ENCODE data around the gene KCNJ6.

The KCNJ6 gene

GRCh38 chr21:37711836-37712568 lies 204.3 kb downstream of the KCNJ6 start:
- DNase-seq, result peak; percentile 86

GRCh38 chr21:37711286-37711829 lies 204.9 kb downstream of the KCNJ6 start:
- peak; percentile 99 for DNase-seq

- peak; percentile 93 for DNase-seq
These were observed 205.5 kb downstream of the KCNJ6 start for GRCh38 chr21:37710546-37711285.

GRCh38 chr21:37704751-37705150 lies 211.5 kb downstream of the KCNJ6 start:
- DNase-seq, result peak; percentile 30

- DNase-seq, result no peak
These were observed 214.0 kb downstream of the KCNJ6 start for GRCh38 chr21:37702241-37702640.

- peak; percentile 96 for DNase-seq
These were observed 215.5 kb downstream of the KCNJ6 start for GRCh38 chr21:37700641-37701202.

- DNase-seq, result peak; percentile 56
These were observed 217.1 kb downstream of the KCNJ6 start for GRCh38 chr21:37699024-37699775.

GRCh38 chr21:37696936-37697335 lies 219.3 kb downstream of the KCNJ6 start:
- no peak for DNase-seq

GRCh38 chr21:37695111-37695510 lies 221.1 kb downstream of the KCNJ6 start:
- no peak for DNase-seq

- no peak for DNase-seq
These were observed 227.2 kb downstream of the KCNJ6 start for GRCh38 chr21:37688952-37689659.

GRCh38 chr21:37686991-37687810 lies 229.1 kb downstream of the KCNJ6 start:
- DNase-seq, result no peak

- no peak for DNase-seq
These were observed 231.7 kb downstream of the KCNJ6 start for GRCh38 chr21:37684547-37684946.

- no peak for DNase-seq
These were observed 232.2 kb downstream of the KCNJ6 start for GRCh38 chr21:37684115-37684493.

- no peak for DNase-seq
These were observed 232.7 kb downstream of the KCNJ6 start for GRCh38 chr21:37683396-37684114.

GRCh38 chr21:37682966-37683365 lies 233.3 kb downstream of the KCNJ6 start:
- no peak for DNase-seq

GRCh38 chr21:37677006-37677405 lies 239.3 kb downstream of the KCNJ6 start:
- no peak for DNase-seq

- DNase-seq, result peak; percentile 70
These were observed 241.0 kb downstream of the KCNJ6 start for GRCh38 chr21:37675202-37675801.

- DNase-seq, result no peak
These were observed 242.3 kb downstream of the KCNJ6 start for GRCh38 chr21:37673801-37674575.

GRCh38 chr21:37671381-37671780 lies 244.9 kb downstream of the KCNJ6 start:
- peak; percentile 52 for DNase-seq
